ENCODE data around the gene SLAMF9.

- TF ChIP-seq CTCF (IDR thresholded peaks at IDR 0.05) (no peak), POLR2AphosphoS5 (IDR thresholded peaks at IDR 0.05; ENCODE audit: low read depth, low read length) (no peak), SIN3A (IDR thresholded peaks at IDR 0.05; ENCODE audit: borderline replicate concordance, insufficient read depth, low read depth, low read length) (no peak), REST (IDR thresholded peaks at IDR 0.05; ENCODE audit: insufficient read depth in 1 of 2, low read depth in 2 of 2, low read length in 1 of 2) (no peak)
Measured at GRCh38 chr1:159919236-159919865, 34.7 kb downstream of the SLAMF9 start.
